Stimulated activated CD4-positive, alpha-beta T cell treated with anti-CD3 and anti-CD28 coated beads, Interleukin-2, amount 100 ng/mL, for 48 hours (primary cell): ENCODE data around the gene RD3L.
"Not testable (repeated sequence)": the region's sequence is repeated elsewhere in the genome, so short reads cannot be mapped to it uniquely, and the experiment has no call there.

Source experiments
- DNase-seq, 2 donors: peaks; one replicate each; pipeline ENCODE4 v3.0.0-alpha.2; 2020

The RD3L gene

GRCh38 chr14:103941973-103942736 is at the start of gene RD3L:
Gene RD3L, minus strand, starts transcription at chr14:103942529. Its CDS starts 834 bp downstream, at chr14:103941695.
- no peak for DNase-seq

- DNase-seq: no peak
Measured at GRCh38 chr14:103989964-103990363, 47.6 kb upstream of the RD3L start.

GRCh38 chr14:103989034-103989433 is 46.7 kb upstream of the RD3L start:
- no peak for DNase-seq

- no peak for DNase-seq
Measured at GRCh38 chr14:103984196-103984595, 41.9 kb upstream of the RD3L start.

- not testable (repeated sequence) for DNase-seq
Measured at GRCh38 chr14:103980623-103981238, 38.4 kb upstream of the RD3L start.

- DNase-seq: no peak
Measured at GRCh38 chr14:103974575-103974974, 32.2 kb upstream of the RD3L start.

- no peak for DNase-seq
Measured at GRCh38 chr14:103973354-103973753, 31.0 kb upstream of the RD3L start.

GRCh38 chr14:103969961-103970360 is 27.6 kb upstream of the RD3L start:
- DNase-seq: no peak

GRCh38 chr14:103966631-103967030 is 24.3 kb upstream of the RD3L start:
- DNase-seq: no peak

- DNase-seq: no peak
Measured at GRCh38 chr14:103961928-103962578, 19.7 kb upstream of the RD3L start.

- DNase-seq: no peak
Measured at GRCh38 chr14:103960457-103961055, 18.2 kb upstream of the RD3L start.

GRCh38 chr14:103949131-103949790 is 6.9 kb upstream of the RD3L start:
- DNase-seq: no peak

- DNase-seq: no peak
Measured at GRCh38 chr14:103948442-103948841, 6.1 kb upstream of the RD3L start.

GRCh38 chr14:103946975-103947374 is 4.6 kb upstream of the RD3L start:
- no peak for DNase-seq

GRCh38 chr14:103943673-103944072 is 1.3 kb upstream of the RD3L start:
- DNase-seq: no peak

- DNase-seq: no peak
Measured at GRCh38 chr14:103941462-103941861, 867 bp downstream of the RD3L start.

GRCh38 chr14:103935102-103935501 is 7.2 kb downstream of the RD3L start:
- DNase-seq: no peak

- DNase-seq: no peak
Measured at GRCh38 chr14:103932791-103933490, 9.4 kb downstream of the RD3L start.

GRCh38 chr14:103931422-103931821 is 10.9 kb downstream of the RD3L start:
- no peak for DNase-seq

- DNase-seq: no peak
Measured at GRCh38 chr14:103930051-103930604, 12.2 kb downstream of the RD3L start.

- DNase-seq: no peak
Measured at GRCh38 chr14:103928011-103928890, 14.1 kb downstream of the RD3L start, which contains the start of gene TDRD9. Gene TDRD9, plus strand, starts transcription at chr14:103928456. Its CDS starts 54 bp downstream, at chr14:103928510.
